ENCODE data around the gene NXT2. TPM values are rescaled to one million over a fixed set of nuclear protein-coding genes. Genes with fewer than 3 reads are reported as not detected.

The NXT2 gene
- total RNA-seq, 2 experiments from 2014 or later: 19.0 to 24.8 TPM

DNA sequence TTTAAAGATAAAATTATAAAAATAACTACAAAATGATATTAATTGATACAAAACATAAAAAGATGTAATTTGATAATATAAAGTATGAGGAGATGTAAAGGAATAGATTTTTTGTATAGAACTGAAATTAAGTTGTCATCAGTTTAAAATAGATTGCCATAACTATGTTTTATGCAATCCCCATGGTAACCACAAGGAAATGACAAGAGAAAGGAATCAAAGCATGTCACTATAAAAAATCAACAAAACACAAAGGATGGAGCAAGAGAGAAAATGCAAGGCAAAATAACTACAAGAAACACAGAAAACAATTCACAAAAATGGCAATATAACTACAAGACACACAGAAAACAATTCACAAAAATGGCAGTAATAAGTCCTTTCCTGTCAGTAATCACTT is 27.7 kb upstream of the NXT2 start:
- ChIA-PET POLR2A (no interaction called here), CTCF (ENCODE audit: unreplicated experiment) (no interaction called here)
- no peak for DNase-seq (ENCODE audit: low spot score)
- no peaks in the 10 kb centered on the region for H3K36me3 ChIP-seq (ENCODE audit: insufficient read depth, low read length)
- H3K4me2 ChIP-seq (ENCODE audit: low read length): no peak overlapping the region
- H4K20me1 ChIP-seq (ENCODE audit: insufficient read depth, low read length): no peaks in the 10 kb centered on the region
- BruUV-seq (replicated peaks): no TSS peak
- H3K9me2 ChIP-seq (ENCODE audit: insufficient read depth, low read length): no peaks in the 10 kb centered on the region
- no peak for TF ChIP-seq EZH2phosphoT487 (IDR thresholded peaks at IDR 0.05; ENCODE audit: borderline replicate concordance, low read depth, low read length)
- intact Hi-C loops (cut with micrococcal nuclease; ENCODE audit: unreplicated experiment): no loop called here
- H3K9me3 ChIP-seq (ENCODE audit: low read length): no peaks in the 10 kb centered on the region
- H3K79me2 ChIP-seq (ENCODE audit: insufficient read depth, low read depth, low read length): no peaks in the 10 kb centered on the region
- H3K4me1 ChIP-seq (ENCODE audit: insufficient read depth, low read length, poor library complexity, severe bottlenecking): peaks cover 10% of the 10 kb centered on the region
- no peak overlapping the region for H2AFZ ChIP-seq (ENCODE audit: low read length)
- H3K4me3 ChIP-seq (ENCODE audit: low read depth, low read length, poor library complexity, severe bottlenecking): no peak overlapping the region
- no peak overlapping the region for H3K27ac ChIP-seq (ENCODE audit: low read depth, low read length, poor library complexity, severe bottlenecking)

DNA sequence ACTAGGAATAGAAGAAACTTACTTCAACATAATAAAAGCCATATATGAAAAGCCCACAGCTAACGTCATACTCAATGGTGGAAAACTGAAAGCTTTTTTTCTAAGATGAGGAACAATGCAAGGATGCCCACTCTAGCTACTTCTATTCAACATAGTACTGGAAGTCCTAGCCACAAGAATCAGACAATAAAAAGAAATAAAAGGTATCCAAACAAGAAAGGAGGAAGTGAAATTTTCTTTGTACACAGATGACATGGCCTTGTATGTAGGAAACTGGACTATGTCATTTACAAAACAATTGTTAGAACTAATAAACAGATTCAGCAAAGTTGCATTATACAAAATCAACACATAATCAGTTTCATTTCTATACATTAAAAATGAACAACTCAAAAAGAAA is 25.5 kb upstream of the NXT2 start:
- H3K9me3 ChIP-seq (ENCODE audit: low read length): no peaks in the 10 kb centered on the region
- H2AFZ ChIP-seq (ENCODE audit: low read length): no peak overlapping the region
- POLR2A ChIA-PET: no interaction called here
- no peaks in the 10 kb centered on the region for H4K20me1 ChIP-seq (ENCODE audit: insufficient read depth, low read length)
- no TSS peak for BruUV-seq (replicated peaks)
- TF ChIP-seq, protein P1, sequence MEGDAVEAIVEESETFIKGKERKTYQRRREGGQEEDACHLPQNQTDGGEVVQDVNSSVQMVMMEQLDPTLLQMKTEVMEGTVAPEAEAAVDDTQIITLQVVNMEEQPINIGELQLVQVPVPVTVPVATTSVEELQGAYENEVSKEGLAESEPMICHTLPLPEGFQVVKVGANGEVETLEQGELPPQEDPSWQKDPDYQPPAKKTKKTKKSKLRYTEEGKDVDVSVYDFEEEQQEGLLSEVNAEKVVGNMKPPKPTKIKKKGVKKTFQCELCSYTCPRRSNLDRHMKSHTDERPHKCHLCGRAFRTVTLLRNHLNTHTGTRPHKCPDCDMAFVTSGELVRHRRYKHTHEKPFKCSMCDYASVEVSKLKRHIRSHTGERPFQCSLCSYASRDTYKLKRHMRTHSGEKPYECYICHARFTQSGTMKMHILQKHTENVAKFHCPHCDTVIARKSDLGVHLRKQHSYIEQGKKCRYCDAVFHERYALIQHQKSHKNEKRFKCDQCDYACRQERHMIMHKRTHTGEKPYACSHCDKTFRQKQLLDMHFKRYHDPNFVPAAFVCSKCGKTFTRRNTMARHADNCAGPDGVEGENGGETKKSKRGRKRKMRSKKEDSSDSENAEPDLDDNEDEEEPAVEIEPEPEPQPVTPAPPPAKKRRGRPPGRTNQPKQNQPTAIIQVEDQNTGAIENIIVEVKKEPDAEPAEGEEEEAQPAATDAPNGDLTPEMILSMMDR (conservative IDR thresholded peaks at IDR 0.05; ENCODE audit: low read length): no peak
- no peak for TF ChIP-seq EZH2phosphoT487 (IDR thresholded peaks at IDR 0.05; ENCODE audit: borderline replicate concordance, low read depth, low read length)
- no peak overlapping the region for H3K4me3 ChIP-seq (ENCODE audit: low read depth, low read length, poor library complexity, severe bottlenecking)
- intact Hi-C loops (cut with micrococcal nuclease; ENCODE audit: unreplicated experiment): no loop called here
- H3K27ac ChIP-seq (ENCODE audit: low read depth, low read length, poor library complexity, severe bottlenecking): no peak overlapping the region
- DNase-seq (ENCODE audit: low spot score): peak; percentile 22
- H3K4me2 ChIP-seq (ENCODE audit: low read length): peak overlapping the region; percentile 26; the same call in 1 of the 2 replicates
- CTCF ChIA-PET (ENCODE audit: unreplicated experiment): no interaction called here
- no peaks in the 10 kb centered on the region for H3K9me2 ChIP-seq (ENCODE audit: insufficient read depth, low read length)
- H3K79me2 ChIP-seq (ENCODE audit: insufficient read depth, low read depth, low read length): no peaks in the 10 kb centered on the region
- peaks cover 10% of the 10 kb centered on the region for H3K4me1 ChIP-seq (ENCODE audit: insufficient read depth, low read length, poor library complexity, severe bottlenecking)
- H3K36me3 ChIP-seq (ENCODE audit: insufficient read depth, low read length): no peaks in the 10 kb centered on the region

DNA sequence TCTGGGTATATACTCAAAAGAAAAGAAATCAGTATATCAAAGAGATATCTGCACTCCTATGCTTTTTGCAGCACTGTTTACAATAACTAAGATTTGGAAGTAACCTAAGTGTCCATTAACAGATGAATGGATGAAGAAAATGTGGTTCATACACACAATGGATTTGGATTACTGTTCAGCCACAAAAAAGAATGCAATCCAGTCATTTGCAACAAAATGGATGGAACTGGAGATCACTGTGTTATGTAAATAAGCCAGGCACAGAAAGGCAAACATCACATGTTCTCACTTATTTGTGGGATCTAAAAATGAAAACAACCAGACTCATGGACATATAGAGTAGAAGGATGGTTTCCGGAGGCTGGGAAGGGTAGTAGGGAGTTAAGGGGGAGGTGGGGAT is 17.6 kb upstream of the NXT2 start:
- H3K27ac ChIP-seq (ENCODE audit: low read depth, low read length, poor library complexity, severe bottlenecking): no peak overlapping the region
- intact Hi-C loops (cut with micrococcal nuclease; ENCODE audit: unreplicated experiment): no loop called here
- BruUV-seq (replicated peaks): no TSS peak
- no peaks in the 10 kb centered on the region for H3K36me3 ChIP-seq (ENCODE audit: insufficient read depth, low read length)
- TF ChIP-seq, protein P1 (conservative IDR thresholded peaks at IDR 0.05; ENCODE audit: low read length): no peak
- no peak for TF ChIP-seq EZH2phosphoT487 (IDR thresholded peaks at IDR 0.05; ENCODE audit: borderline replicate concordance, low read depth, low read length)
- no peaks in the 10 kb centered on the region for H3K9me3 ChIP-seq (ENCODE audit: low read length)
- no peaks in the 10 kb centered on the region for H3K4me1 ChIP-seq (ENCODE audit: insufficient read depth, low read length, poor library complexity, severe bottlenecking)
- ChIA-PET CTCF (ENCODE audit: unreplicated experiment) (no interaction called here), POLR2A (no interaction called here)
- no peak for DNase-seq (ENCODE audit: low spot score)
- no peak overlapping the region for H3K4me2 ChIP-seq (ENCODE audit: low read length)
- no peaks in the 10 kb centered on the region for H4K20me1 ChIP-seq (ENCODE audit: insufficient read depth, low read length)
- no peak overlapping the region for H2AFZ ChIP-seq (ENCODE audit: low read length)
- no peaks in the 10 kb centered on the region for H3K9me2 ChIP-seq (ENCODE audit: insufficient read depth, low read length)
- H3K79me2 ChIP-seq (ENCODE audit: insufficient read depth, low read depth, low read length): no peaks in the 10 kb centered on the region
- H3K4me3 ChIP-seq (ENCODE audit: low read depth, low read length, poor library complexity, severe bottlenecking): no peak overlapping the region
